CD4-positive, alpha-beta T cell treated with Interleukin-12 subunit alpha and Interleukin-12 subunit beta, for 1 hour (primary cell): ENCODE data around the gene CEACAM8.
"Not testable (repeated sequence)": the region's sequence is repeated elsewhere in the genome, so short reads cannot be mapped to it uniquely, and the experiment has no call there.

ENCODE experiments used
- DNase-seq: peaks from one replicate; pipeline ENCODE4 v3.0.0-alpha.2; 2020

Gene CEACAM8

GRCh38 chr19:42594617-42595489 is at the start of gene CEACAM8:
Gene CEACAM8 (minus strand): TSS chr19:42594924. CDS start chr19:42594828, 96 bp downstream.
- DNase-seq = no peak

- not testable (repeated sequence) for DNase-seq
Observed at GRCh38 chr19:42639324-42640092, 44.8 kb upstream of the CEACAM8 start.

- no peak for DNase-seq
Observed at GRCh38 chr19:42635233-42635539, 40.5 kb upstream of the CEACAM8 start.

GRCh38 chr19:42634409-42635232 is 39.9 kb upstream of the CEACAM8 start:
- peak; percentile 20 for DNase-seq

- no peak for DNase-seq
Observed at GRCh38 chr19:42629191-42629590, 34.5 kb upstream of the CEACAM8 start.

GRCh38 chr19:42628411-42629140 is 33.9 kb upstream of the CEACAM8 start:
- no peak for DNase-seq

GRCh38 chr19:42627916-42628315 is 33.2 kb upstream of the CEACAM8 start:
- DNase-seq = no peak

- no peak for DNase-seq
Observed at GRCh38 chr19:42626181-42626580, 31.5 kb upstream of the CEACAM8 start.

GRCh38 chr19:42619271-42619670 is 24.5 kb upstream of the CEACAM8 start:
- no peak for DNase-seq

- no peak for DNase-seq
Observed at GRCh38 chr19:42613666-42614065, 18.9 kb upstream of the CEACAM8 start.

GRCh38 chr19:42610401-42610915 is 15.7 kb upstream of the CEACAM8 start:
- DNase-seq = not testable (repeated sequence)

GRCh38 chr19:42606660-42607351 is 12.1 kb upstream of the CEACAM8 start:
- DNase-seq = peak; percentile 36

- DNase-seq = peak; percentile 5
Observed at GRCh38 chr19:42601811-42602443, 7.2 kb upstream of the CEACAM8 start.

GRCh38 chr19:42596391-42597072 is 1.8 kb upstream of the CEACAM8 start:
- peak; percentile 33 for DNase-seq

GRCh38 chr19:42595550-42596172 is 937 bp upstream of the CEACAM8 start:
- DNase-seq = no peak

- DNase-seq = no peak
Observed at GRCh38 chr19:42589792-42590191, 4.9 kb downstream of the CEACAM8 start.

GRCh38 chr19:42584466-42584865 is 10.3 kb downstream of the CEACAM8 start:
- no peak for DNase-seq

GRCh38 chr19:42577016-42577415 is 17.7 kb downstream of the CEACAM8 start:
- DNase-seq = no peak

- DNase-seq = no peak
Observed at GRCh38 chr19:42576241-42576640, 18.5 kb downstream of the CEACAM8 start.

GRCh38 chr19:42573642-42574041 is 21.1 kb downstream of the CEACAM8 start:
- DNase-seq = no peak
